WI38 (cell line): Measurements from ENCODE around the gene PPFIBP1.
A peak's percentile ranks its signal among the peaks of the same experiment; 100 is the strongest.

ENCODE experiments used
- H3K4me3 ChIP-seq: 2 replicates; pipeline ENCODE4 v1.5.1; 2011; ENCODE audit warnings: low read depth, mild to moderate bottlenecking, control low read depth, low read length
- CTCF ChIP-seq: IDR thresholded peaks from 2 replicates; pipeline ENCODE4 v1.5.1; 2012; ENCODE audit warnings: low read depth, mild to moderate bottlenecking, control low read depth, low read length

Gene PPFIBP1

GRCh38 chr12:27521981-27522380 is 2.0 kb upstream of the PPFIBP1 start:
- TF ChIP-seq CTCF: no peak
- H3K4me3 ChIP-seq: no peak overlapping the region

GRCh38 chr12:27523305-27523641 is 733 bp upstream of the PPFIBP1 start:
- no peak for TF ChIP-seq CTCF
- peak overlapping the region; percentile 82 for H3K4me3 ChIP-seq

GRCh38 chr12:27524494-27524835 is 459 bp downstream of the PPFIBP1 start:
- no peak for TF ChIP-seq CTCF
- peak overlapping the region; percentile 82 for H3K4me3 ChIP-seq

GRCh38 chr12:27524839-27525753 is 1.1 kb downstream of the PPFIBP1 start:
- no peak for TF ChIP-seq CTCF
- H3K4me3 ChIP-seq: peak overlapping the region; percentile 82

- no peak for TF ChIP-seq CTCF
- no peak overlapping the region for H3K4me3 ChIP-seq
Measured at GRCh38 chr12:27527512-27527911, 3.5 kb downstream of the PPFIBP1 start.

GRCh38 chr12:27528788-27529187 is 4.8 kb downstream of the PPFIBP1 start:
- no peak overlapping the region for H3K4me3 ChIP-seq
- no peak for TF ChIP-seq CTCF

- TF ChIP-seq CTCF: no peak
- no peak overlapping the region for H3K4me3 ChIP-seq
Measured at GRCh38 chr12:27530157-27530922, 6.3 kb downstream of the PPFIBP1 start.
